Uterus (tissue), 2 donors: Measurements from ENCODE around the gene AKR1D1.

Source experiments
- POLR2A ChIP-seq, 2 donors: fragments of 450-650 bp; IDR thresholded peaks; one replicate each; pipeline ENCODE4 v1.6.1; 2016; ENCODE audit warnings: antibody characterized with exemption in 2 of 2, mild to moderate bottlenecking in 1 of 2, moderate library complexity in 1 of 2
- TF ChIP-seq, protein P1 (sequence below), 4 experiments: fragments of 200-600 bp in 2 of 4; fragments of 450-650 bp in 2 of 4; sonication (generic) in 2 of 4; IDR thresholded peaks; one replicate each; pipeline ENCODE4 v1.5.1; 2016 to 2019; ENCODE audit warnings: antibody characterized with exemption in 4 of 4, mild to moderate bottlenecking in 2 of 4, moderate library complexity in 1 of 4

DNA sequence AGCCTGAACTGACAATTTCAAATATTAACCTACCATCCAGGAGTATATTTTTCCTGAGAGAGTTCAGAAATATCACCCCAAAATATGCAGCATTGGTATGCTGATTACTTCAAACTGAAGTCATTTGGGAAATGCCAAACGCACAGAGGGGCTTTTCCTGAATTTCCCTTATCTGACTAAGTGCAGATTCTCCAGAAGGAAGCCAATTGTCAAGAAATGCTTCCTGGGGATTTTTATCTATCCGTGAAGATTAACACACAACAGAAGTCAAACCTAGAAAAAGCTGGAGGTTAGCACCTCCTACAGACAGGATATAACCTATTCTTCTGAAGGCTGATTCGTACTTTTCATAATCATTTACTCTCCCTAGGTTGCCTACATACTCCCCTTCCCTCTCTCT lies 91.0 kb downstream of the AKR1D1 start:
- no peak for TF ChIP-seq POLR2A (IDR thresholded peaks at IDR 0.05)
- TF ChIP-seq, protein P1, sequence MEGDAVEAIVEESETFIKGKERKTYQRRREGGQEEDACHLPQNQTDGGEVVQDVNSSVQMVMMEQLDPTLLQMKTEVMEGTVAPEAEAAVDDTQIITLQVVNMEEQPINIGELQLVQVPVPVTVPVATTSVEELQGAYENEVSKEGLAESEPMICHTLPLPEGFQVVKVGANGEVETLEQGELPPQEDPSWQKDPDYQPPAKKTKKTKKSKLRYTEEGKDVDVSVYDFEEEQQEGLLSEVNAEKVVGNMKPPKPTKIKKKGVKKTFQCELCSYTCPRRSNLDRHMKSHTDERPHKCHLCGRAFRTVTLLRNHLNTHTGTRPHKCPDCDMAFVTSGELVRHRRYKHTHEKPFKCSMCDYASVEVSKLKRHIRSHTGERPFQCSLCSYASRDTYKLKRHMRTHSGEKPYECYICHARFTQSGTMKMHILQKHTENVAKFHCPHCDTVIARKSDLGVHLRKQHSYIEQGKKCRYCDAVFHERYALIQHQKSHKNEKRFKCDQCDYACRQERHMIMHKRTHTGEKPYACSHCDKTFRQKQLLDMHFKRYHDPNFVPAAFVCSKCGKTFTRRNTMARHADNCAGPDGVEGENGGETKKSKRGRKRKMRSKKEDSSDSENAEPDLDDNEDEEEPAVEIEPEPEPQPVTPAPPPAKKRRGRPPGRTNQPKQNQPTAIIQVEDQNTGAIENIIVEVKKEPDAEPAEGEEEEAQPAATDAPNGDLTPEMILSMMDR (IDR thresholded peaks at IDR 0.05): no peak
